Gastrocnemius medialis (tissue), 4 donors: ENCODE measurements around the gene KCNJ10. TPM values are rescaled to one million over a fixed set of nuclear protein-coding genes. Genes with fewer than 3 reads are reported as not detected.

Experiments used
- ATAC-seq, 2 donors: fragments of 150-250 bp; one replicate each; pipeline ENCODE4 v1.9.1; 2016
- DNase-seq, 2 donors: peaks; one replicate each; pipeline ENCODE4 v3.0.0-alpha.2; 2019
- H3K27ac ChIP-seq, 4 donors: fragments of 200-600 bp; sonication (generic); 1 replicate in 1 of 4; 2 replicates in 3 of 4; pipeline ENCODE4 v1.5.1; 2016 to 2018; ENCODE audit warnings: mild to moderate bottlenecking in 2 of 4, moderate library complexity in 1 of 4
- H3K27me3 ChIP-seq, 3 donors: fragments of 200-600 bp; sonication (generic) in 2 of 3; 1 replicate in 1 of 3; 2 replicates in 2 of 3; pipeline versions ENCODE4 v1.5.1 to v1.6.0; 2016 to 2019; ENCODE audit warnings: mild to moderate bottlenecking in 1 of 3, moderate library complexity in 1 of 3
- H3K36me3 ChIP-seq, 2 donors: fragments of 200-600 bp; sonication (generic) in 1 of 2; one replicate each; pipeline ENCODE4 v1.5.1; 2017 to 2018
- H3K4me1 ChIP-seq, 2 donors: fragments of 200-600 bp; sonication (generic) in 1 of 2; one replicate each; pipeline ENCODE4 v1.5.1; 2016 to 2017; ENCODE audit warnings: mild to moderate bottlenecking in 2 of 2
- H3K4me3 ChIP-seq, 4 donors: fragments of 200-600 bp; sonication (generic) in 3 of 4; 1 replicate in 1 of 4; 2 replicates in 3 of 4; pipeline ENCODE4 v1.5.1; 2016 to 2019; ENCODE audit warnings: mild to moderate bottlenecking in 2 of 4
- H3K9me3 ChIP-seq, 3 donors: fragments of 200-600 bp; sonication (generic) in 2 of 3; 1 replicate in 1 of 3; 2 replicates in 2 of 3; pipeline ENCODE4 v1.5.1; 2016 to 2019
- CTCF ChIP-seq, 5 experiments: fragments of 450-650 bp in 3 of 5; fragments of 200-600 bp in 2 of 5; sonication (generic) in 2 of 5; IDR thresholded peaks in 4 of 5; conservative IDR thresholded peaks in 1 of 5; 1 replicate in 4 of 5; 2 replicates in 1 of 5; pipeline ENCODE4 v1.5.1; 2016 to 2019; ENCODE audit warnings: antibody characterized with exemption in 5 of 5, mild to moderate bottlenecking in 3 of 5, moderate library complexity in 3 of 5
- POLR2A ChIP-seq, 2 donors: fragments of 450-650 bp; IDR thresholded peaks; one replicate each; pipeline ENCODE4 v1.6.1; 2017; ENCODE audit warnings: antibody characterized with exemption in 2 of 2, mild to moderate bottlenecking in 2 of 2, moderate library complexity in 2 of 2
- in situ Hi-C, 4 donors: fragments of 200-750 bp; cut with MboI; loops; one replicate each; pipeline versions ENCODE4 v1.15.0 to v1.8.0; 2017; ENCODE audit warnings: low sequenced_read_pairs in 4 of 4
- intact Hi-C: fragments of 100-400 bp; cut with DNase I; formaldehyde crosslinking; loops from one replicate; pipeline ENCODE4 v1.15.1; 2023; ENCODE audit warnings: low total_unique reads
- total RNA-seq, 4 donors: library from RNA; depleted of rRNA; stranded (reverse); fragments of >200 nt; gene quantifications; one replicate each; pipeline versions ENCODE4 v1.1.0 to v1.2.3, GENCODE V29; 2016

KCNJ10 gene
- total RNA-seq, 4 donors from 2014 or later: not detected

- Histone ChIP-seq H3K4me1 (peaks cover 3 to 7% of the 10 kb centered on the region in 2 donors), H3K27me3 (no peaks in the 10 kb centered on the region), H3K9me3 (no peaks in the 10 kb centered on the region), H3K4me3 (no peak overlapping the region), H3K27ac (no peak overlapping the region), H3K36me3 (no peaks in the 10 kb centered on the region)
- TF ChIP-seq CTCF (IDR thresholded peaks at IDR 0.05 in 4 of 5, conservative IDR thresholded peaks at IDR 0.05 in 1 of 5) (no peak), POLR2A (IDR thresholded peaks at IDR 0.05) (no peak)
- DNase-seq (no peak), ATAC-seq (no peak)
- intact Hi-C loops: no loop called here
- in situ Hi-C loops: no loop called here
Measured at GRCh38 chr1:160066829-160067745, 2.9 kb downstream of the KCNJ10 start.

GRCh38 chr1:160064746-160065145 is 5.2 kb downstream of the KCNJ10 start:
- no peaks in the 10 kb centered on the region for H3K27me3 ChIP-seq
- DNase-seq (no peak), ATAC-seq (no peak)
- H3K36me3 ChIP-seq: no peaks in the 10 kb centered on the region
- no peak overlapping the region for H3K27ac ChIP-seq
- in situ Hi-C loops (no loop called here), intact Hi-C loops (no loop called here)
- H3K4me1 ChIP-seq: no peaks in the 10 kb centered on the region
- H3K9me3 ChIP-seq: no peaks in the 10 kb centered on the region
- TF ChIP-seq CTCF (IDR thresholded peaks at IDR 0.05 in 4 of 5, conservative IDR thresholded peaks at IDR 0.05 in 1 of 5) (no peak), POLR2A (IDR thresholded peaks at IDR 0.05) (no peak)
- H3K4me3 ChIP-seq: no peak overlapping the region

- Histone ChIP-seq H3K4me3 (no peak overlapping the region), H3K27ac (no peak overlapping the region), H3K27me3 (no peaks in the 10 kb centered on the region), H3K9me3 (no peaks in the 10 kb centered on the region), H3K4me1 (no peaks in the 10 kb centered on the region), H3K36me3 (no peaks in the 10 kb centered on the region)
- intact Hi-C loops: no loop called here
- DNase-seq (no peak), ATAC-seq (no peak)
- in situ Hi-C loops: no loop called here
- no peak for TF ChIP-seq POLR2A (IDR thresholded peaks at IDR 0.05)
- TF ChIP-seq CTCF (IDR thresholded peaks at IDR 0.05 in 4 of 5, conservative IDR thresholded peaks at IDR 0.05 in 1 of 5): no peak
Measured at GRCh38 chr1:160064164-160064563, 5.8 kb downstream of the KCNJ10 start.

DNA sequence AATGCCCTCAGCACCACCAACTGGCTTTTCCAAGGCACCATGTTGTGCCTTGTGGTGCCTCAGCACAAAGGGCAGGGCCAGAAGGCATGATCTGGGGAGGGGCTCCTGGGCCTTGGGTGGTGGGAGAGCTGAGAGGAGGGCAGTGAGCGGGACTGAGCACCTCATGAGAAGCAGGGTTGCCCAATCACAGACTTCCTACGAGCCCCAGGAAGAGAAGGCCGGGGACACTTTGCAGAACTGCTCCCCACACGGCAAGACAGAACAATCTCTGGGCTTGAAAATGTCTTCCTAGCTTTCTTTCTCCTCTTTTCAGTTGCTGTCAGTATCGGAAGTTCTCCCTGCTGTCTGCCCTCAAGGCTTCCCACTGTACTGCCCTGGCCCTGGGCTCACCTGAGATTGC is 6.8 kb downstream of the KCNJ10 start:
- intact Hi-C loops (no loop called here), in situ Hi-C loops (no loop called here)
- TF ChIP-seq CTCF (IDR thresholded peaks at IDR 0.05 in 4 of 5, conservative IDR thresholded peaks at IDR 0.05 in 1 of 5) (no peak), POLR2A (IDR thresholded peaks at IDR 0.05) (no peak)
- DNase-seq (no peak), ATAC-seq (no peak)
- Histone ChIP-seq H3K9me3 (no peaks in the 10 kb centered on the region), H3K27ac (no peak overlapping the region), H3K4me3 (no peak overlapping the region), H3K27me3 (no peaks in the 10 kb centered on the region), H3K4me1 (no peaks in the 10 kb centered on the region), H3K36me3 (no peaks in the 10 kb centered on the region)
